ENCODE data around the gene FKBP4.

The FKBP4 gene

GRCh38 chr12:2813214-2814185, 18.7 kb downstream of the FKBP4 start:
- peak; percentile 94 for DNase-seq

GRCh38 chr12:2819810-2820209, 25.0 kb downstream of the FKBP4 start:
- DNase-seq = no peak

GRCh38 chr12:2820432-2820831, 25.7 kb downstream of the FKBP4 start:
- DNase-seq = no peak

- DNase-seq = no peak
These were observed 28.7 kb downstream of the FKBP4 start for GRCh38 chr12:2823483-2823882.

- no peak for DNase-seq
These were observed 29.8 kb downstream of the FKBP4 start for GRCh38 chr12:2824541-2824940.

- DNase-seq = no peak
These were observed 30.4 kb downstream of the FKBP4 start for GRCh38 chr12:2825132-2825531.

GRCh38 chr12:2826036-2826435, 31.3 kb downstream of the FKBP4 start:
- DNase-seq = no peak

- no peak for DNase-seq
These were observed 32.1 kb downstream of the FKBP4 start for GRCh38 chr12:2826721-2827515.

- no peak for DNase-seq
These were observed 34.5 kb downstream of the FKBP4 start for GRCh38 chr12:2829275-2829674.

GRCh38 chr12:2832550-2833127, 37.9 kb downstream of the FKBP4 start:
- DNase-seq = no peak

- no peak for DNase-seq
These were observed 38.6 kb downstream of the FKBP4 start for GRCh38 chr12:2833327-2833726.

- no peak for DNase-seq
These were observed 39.0 kb downstream of the FKBP4 start for GRCh38 chr12:2833810-2834209.

GRCh38 chr12:2834581-2835491, 40.1 kb downstream of the FKBP4 start, which contains the start of gene NRIP2:
TSS of gene NRIP2 (minus strand) at chr12:2835035. CDS start at chr12:2834983, 52 bp downstream.
- no peak for DNase-seq

- no peak for DNase-seq
These were observed 41.1 kb downstream of the FKBP4 start for GRCh38 chr12:2835691-2836403.

- DNase-seq = no peak
These were observed 41.8 kb downstream of the FKBP4 start for GRCh38 chr12:2836574-2836973.

GRCh38 chr12:2841056-2841650, 46.4 kb downstream of the FKBP4 start:
- DNase-seq = peak; percentile 90

- DNase-seq = no peak
These were observed 48.2 kb downstream of the FKBP4 start for GRCh38 chr12:2842948-2843347.

- no peak for DNase-seq
These were observed 50.0 kb downstream of the FKBP4 start for GRCh38 chr12:2844786-2845185.

GRCh38 chr12:2845280-2845679, 50.5 kb downstream of the FKBP4 start:
- no peak for DNase-seq

GRCh38 chr12:2851931-2852330, 57.2 kb downstream of the FKBP4 start:
- DNase-seq = no peak

GRCh38 chr12:2853626-2854025, 58.9 kb downstream of the FKBP4 start:
- DNase-seq = peak; percentile 85

Data from hematopoietic multipotent progenitor cell treated with erythropoietin and hydrocortisone succinate and interleukin-3 and kit ligand, for 6 days (in vitro differentiated cells).